Activated T-cell treated with anti-CD3 and anti-CD28 coated beads for 48 hours (primary cell): ENCODE data around the gene HSPB6.
"Not testable (repeated sequence)": the region's sequence is repeated elsewhere in the genome, so short reads cannot be mapped to it uniquely, and the experiment has no call there.

Source experiments
- DNase-seq: peaks from one replicate; pipeline ENCODE4 v3.0.0-alpha.2; 2020; ENCODE audit warnings: low read depth

The HSPB6 gene, protein sequence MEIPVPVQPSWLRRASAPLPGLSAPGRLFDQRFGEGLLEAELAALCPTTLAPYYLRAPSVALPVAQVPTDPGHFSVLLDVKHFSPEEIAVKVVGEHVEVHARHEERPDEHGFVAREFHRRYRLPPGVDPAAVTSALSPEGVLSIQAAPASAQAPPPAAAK

DNA sequence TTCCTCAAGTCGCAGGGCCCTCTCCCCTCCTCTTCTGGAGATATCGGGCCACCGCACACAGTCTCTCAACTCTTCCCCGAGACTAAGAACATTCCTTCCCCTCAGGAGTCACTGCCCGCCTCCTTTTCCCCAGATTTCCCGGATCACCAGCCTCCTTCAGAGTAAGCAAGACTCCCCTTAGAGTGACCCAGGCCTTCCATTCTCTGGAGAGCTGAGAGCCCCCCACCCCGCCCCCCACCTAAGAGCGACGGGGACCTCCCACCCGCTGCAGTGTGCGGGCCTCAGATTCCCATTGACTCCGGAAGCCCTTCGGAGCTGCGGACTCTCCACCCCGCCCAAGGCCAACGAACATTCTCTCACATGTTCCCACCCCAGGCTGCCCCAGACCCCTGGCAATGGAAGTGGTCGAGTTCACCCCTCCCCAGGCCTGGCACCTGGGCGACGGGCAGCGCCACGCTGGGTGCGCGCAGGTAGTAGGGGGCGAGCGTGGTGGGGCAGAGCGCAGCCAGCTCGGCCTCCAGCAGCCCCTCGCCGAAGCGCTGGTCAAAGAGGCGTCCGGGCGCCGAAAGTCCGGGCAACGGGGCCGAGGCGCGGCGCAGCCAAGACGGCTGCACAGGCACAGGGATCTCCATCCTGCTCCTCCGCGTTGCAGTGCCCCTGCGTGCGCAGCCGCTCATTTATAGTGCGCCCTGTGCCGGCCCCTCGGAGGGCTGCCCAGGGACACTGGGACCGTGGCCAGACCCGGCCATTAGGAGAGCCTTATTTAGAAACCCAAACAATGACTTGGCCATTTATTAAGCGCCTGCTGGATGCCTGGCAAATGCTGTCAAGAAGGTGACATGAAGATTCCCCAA, at the start of gene HSPB6:
Gene HSPB6, minus strand, starts transcription at position 653 of the 854 bp plus-strand sequence. Its CDS starts 21 bp downstream, at position 632.
- DNase-seq = no peak

DNA sequence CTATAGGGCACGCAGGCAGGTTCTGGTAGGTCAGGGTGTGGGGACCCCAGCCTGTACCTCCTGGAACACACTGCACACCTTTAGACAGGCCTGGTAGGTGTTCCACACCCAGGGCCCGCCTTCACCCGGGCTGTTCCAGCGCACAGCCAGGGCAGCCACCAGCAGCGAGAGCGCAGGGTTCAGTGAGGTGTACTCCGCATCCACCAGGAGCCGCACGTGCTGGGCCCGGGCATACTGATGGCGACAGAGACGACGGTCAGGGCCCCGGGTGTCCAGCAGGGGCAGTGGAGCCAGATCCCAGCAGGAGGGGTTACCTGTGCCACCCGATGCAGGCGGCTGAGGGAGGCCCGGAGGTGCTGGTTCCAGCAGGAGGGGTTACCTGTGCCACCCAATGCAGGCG, 49.8 kb upstream of the HSPB6 start:
- no peak for DNase-seq

DNA sequence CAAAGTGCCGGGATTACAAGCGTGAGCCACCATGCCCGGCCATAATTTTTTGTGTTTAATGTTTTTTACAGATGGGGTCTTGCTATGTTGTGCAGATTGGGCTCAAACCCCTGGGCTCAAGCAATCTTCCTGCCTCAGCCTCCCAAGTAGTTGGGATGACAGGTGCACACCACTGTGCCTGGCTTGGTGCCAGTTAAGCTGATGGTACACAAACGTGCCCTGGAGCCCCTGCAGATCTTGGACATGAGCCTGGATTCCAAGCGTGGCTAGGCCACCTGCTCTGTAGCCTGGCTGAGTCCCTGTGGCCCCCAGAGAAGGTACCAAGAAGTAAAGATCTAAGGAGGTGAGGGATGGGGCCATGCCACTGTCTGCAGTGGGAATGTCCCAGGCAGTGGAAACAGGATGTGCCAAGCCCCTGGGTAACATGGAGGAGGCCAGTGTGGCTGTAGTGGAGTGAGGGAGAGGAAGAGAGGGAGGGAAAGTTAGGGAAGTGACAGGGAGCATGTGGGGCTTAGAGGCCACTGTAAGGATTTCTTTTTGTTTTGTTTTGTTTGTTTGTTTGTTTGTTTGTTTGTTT, 48.8 kb upstream of the HSPB6 start:
- DNase-seq = no peak

DNA sequence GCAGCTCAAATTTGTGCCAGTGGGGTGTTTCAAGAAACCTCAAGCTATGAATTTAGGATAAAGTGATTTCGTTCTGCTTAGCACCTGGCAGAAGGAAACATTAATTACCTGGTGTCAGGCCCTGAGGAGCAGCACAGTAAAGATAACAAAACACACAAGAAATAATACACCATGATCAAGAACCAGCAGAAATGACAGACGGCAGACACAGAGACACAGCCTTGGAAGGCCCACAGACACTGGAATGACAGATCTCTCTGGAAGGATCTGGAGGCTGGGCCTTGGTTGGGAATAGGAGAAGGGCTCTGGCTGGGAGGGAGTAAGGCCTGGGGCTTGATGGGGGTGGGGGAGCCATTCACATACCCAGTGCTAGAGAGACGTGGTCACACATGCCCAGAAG, 45.0 kb upstream of the HSPB6 start:
- no peak for DNase-seq

DNA sequence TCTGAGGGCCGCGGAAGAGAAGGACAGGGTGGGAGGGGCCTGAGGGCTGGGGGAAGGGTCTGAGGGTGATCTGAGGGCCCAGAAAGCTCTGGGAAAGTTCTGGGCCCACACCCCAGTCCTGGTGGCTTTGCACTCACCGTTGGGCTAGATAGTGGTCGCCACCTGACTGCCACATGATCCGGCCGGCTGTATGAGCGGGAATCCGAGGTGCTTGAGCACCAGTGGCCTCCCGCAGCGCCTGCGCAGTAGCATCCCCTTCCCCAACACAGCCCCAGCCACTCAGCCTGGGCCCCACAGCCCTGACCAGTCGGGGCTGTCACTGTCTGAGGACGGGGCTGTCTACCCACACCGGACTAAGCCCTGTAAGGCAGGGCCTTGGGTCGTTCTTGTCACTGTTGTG, 40.8 kb upstream of the HSPB6 start:
- no peak for DNase-seq

DNA sequence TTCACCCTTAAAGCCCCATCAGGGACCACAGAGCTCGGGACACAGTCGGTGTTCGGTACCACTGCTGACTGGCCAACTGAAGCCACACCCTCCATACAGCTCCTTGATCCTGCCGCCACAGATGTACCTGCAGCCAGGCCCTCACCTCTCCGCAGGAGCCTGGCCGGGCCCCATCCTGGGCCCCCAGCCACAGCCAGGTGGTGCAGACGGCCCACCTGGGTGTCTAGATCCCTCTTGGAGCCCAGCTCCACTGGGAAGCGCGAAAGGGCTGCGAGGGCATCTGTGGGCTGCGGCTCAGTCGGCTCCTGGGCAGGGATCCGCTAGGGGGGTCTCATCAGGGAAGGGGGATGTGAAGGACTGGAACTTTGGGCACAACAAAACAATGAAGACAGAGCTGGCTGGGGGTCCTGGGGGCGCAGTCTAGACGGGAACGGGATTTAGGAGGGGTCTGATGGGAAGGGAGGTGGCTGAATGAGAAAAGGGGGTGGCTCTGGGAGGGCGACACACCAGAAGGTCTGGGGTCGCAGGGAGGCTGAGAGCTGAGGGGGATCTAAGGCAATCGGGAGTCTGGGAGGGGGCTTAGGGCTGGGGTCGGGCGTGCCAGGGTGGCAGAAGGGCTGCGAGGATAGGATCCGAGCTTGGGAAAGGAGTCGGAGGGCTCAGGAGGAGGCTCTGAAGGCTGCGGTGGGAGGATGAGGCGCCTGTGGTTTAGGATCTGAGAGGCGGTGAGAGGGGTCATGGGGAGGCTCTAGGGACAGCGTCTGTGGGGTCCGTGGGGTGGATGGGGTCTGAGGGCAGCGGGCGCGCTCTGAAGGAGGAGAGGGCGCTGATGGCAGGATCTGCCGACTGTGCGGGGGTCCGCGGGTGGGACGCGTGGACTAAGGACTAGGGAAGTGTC, 40.1 kb upstream of the HSPB6 start:
- DNase-seq = no peak

DNA sequence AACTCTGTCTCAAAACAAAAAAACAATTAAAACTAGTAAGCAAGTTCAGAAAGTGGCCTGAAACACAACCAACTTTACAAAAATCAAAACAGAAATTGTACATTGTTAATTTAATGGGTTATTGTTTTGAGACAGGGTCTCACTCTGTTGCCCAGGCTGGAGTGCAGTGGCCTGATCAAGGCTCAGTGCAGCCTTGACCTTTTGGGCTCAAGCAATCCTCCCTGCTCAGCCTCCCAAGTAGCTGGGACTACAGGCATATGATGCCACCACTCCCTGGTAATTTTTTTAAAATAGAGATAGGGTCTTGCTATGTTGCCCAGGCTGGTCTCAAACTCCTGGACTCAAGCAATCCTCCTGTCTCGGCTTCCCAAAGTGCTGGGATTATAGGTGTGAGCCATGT, 38.7 kb upstream of the HSPB6 start:
- DNase-seq = not testable (repeated sequence)

DNA sequence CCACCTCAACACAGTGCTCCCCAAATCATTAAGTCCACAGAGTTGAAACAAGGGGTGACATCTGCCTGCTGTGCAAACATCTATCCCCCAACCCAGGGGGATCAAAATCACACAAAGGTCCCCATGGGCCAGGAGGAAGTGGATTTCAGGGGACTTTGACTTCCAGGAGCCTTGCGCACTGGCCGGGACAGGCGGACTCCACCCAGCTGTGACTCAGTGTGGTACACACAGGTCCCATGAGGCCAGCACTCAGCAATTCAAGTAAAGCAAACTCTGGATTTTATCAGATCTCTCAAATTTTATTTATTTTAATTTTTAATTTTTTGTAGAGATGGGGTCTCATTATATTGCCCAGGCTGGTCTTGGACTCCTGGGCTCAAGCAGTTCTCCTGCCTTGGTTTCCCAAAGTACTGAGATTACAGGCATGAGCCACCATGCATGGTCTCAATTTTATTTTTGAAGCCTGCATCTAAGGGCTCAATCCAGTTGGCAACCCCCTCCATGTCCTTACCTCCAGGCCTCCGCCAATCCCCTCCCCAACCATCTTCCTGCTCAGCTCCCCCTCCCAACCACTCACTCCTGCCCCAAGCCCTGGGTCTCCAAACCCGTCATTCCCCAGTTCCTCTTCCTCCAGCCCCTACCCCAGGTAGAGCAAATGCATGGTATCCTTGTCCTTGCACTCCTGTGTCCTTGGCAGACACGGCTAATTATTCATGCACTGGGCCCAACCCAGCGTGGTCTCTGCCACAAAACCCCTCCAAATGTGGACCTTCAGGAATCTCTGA, 36.7 kb upstream of the HSPB6 start:
- no peak for DNase-seq

DNA sequence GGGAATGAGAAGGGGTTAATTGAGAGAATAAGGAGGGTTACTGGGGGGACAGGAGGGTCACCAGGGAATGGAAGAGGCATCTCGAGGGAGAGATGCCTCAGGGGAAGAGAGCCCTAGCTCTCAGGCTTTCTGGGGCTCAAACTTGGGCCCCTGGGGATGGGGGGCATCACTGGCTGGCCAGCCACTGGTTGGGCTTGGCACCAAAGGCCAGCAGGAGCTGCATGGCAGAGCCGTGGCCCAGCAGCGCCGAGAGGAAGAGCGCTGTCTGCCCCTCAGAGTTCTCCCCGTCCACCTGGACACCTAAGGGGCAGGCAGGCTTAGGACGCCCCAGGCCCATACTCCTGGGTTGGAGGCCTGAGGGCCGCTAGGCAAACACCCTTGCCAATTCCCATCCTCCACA, 36.1 kb upstream of the HSPB6 start:
- DNase-seq = no peak

DNA sequence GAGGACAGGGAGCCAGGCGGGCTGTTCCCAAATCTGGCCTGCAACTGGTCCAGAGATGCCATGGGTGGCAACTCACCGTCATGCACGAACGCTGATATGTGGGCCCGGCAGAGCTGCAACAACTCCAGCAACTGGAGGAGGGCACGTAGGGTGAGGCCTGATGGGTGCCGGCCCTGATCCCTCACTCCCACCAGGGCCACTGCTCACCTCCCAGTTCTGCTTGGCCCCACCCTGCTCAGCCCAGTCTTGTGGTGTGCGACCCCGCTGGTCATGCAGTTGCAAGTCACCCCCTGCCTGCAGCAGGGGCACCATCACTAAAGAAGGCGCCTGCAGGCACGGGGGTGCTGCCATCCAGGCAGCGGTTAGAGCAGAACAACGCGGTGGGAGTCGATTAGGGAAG, 35.5 kb upstream of the HSPB6 start:
- DNase-seq = no peak

DNA sequence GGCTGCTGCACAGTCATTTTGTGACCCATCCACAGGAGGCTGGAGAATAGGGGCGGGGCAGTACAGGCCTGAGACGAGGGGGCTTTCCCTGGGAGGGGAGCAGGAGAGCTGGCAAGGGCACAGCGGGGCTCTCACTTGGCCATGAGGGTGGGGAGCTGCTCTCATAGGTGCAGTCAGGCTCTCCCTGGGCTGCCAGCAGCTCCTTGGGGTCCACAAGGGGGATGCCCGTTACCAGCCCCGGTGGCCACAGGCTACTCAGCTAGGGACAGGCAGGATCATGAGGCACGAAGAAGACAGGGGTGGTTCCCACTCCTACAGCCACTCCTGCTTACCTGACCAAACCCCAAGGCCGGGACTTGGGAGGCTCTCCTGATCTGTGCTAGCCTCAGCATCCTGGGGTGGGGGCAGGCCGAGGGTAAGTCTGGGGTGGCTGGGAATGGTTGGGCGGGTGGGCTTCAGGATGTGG, 35.0 kb upstream of the HSPB6 start:
- no peak for DNase-seq

DNA sequence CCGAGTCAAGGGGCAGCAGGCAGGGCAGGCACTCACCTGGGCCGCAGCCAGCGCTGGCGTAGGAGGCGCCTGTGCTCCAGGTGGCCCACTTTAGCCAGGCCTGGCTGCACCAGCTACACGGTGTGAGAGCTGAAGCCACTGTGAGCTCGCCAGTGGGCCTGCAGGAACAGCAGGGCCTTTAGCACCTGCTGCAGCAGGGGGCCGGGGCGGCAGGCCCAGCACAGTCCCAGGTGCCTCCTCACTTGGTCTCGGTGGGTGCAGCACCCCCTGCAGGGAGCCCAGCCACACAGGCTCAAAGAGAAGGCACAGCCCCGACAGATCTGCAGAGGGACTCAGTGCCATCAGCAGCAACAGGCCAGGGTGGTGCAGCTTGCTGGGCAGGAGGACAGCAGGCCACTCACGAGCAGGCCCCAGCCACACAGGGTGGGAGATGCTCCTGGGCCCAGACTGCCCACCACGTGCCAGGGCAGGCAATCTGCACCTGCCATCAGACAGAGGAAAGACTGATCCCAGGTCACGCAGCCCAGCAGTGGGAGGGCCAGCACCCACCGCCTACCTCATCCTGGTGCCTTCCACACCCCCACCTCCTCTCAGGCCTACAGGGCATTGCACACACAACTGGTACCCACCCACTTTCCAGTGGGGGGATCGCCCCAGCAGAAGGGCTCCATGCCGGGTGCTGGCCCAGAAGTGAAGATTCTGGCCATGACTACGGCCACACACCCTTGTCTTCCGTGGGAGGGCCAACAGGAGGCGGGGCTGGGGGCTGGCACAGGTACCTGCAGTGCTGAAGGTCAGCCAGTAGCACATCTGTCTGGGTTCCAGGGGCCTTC, 34.4 kb upstream of the HSPB6 start:
- DNase-seq = no peak

DNA sequence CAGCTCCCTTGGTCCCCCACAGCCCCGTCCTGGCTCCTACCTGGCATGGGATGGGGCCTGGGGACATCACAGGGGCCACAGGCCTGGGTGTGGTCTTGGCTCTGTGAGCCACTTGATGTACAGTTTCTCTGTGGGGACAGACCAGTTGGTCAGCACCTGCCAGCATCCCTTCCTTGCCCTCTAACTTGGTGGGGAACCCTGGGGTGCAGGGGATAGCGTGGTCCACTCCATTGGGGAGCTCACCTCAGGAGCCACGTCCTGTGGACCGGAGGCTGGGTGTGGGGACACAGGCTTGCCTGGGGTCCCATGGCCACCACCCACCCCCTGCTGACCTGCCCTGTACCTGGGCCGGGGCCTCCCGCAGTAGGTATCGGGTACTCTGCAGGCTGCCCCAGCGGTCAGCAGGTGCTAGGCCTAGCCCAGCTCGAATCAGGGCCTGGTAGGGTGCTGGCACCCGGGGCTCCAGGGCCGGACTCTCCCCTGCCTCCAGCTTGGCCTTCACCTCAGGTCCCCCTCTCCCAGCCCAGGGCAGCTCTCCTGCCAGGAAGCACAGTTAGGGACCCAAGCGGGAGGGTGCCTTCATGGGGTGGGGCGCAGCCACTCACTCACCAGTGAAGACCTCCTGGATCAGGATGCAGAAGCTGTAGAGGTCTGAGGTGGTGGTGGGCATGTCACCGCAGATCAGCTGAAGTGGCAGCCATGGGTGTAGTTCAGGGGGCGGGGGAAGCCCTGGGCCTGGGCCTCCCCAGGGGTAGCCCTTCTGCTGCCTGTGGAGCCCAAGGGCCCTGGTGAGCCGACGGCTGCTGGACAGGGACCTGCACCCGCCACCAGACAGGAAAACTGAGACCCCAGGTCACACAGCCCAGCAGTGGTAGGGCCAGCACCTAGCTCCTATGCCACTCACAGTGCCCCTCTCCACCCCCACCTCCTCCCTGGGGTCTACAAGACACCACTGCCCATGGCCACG, 33.4 kb upstream of the HSPB6 start:
- no peak for DNase-seq

DNA sequence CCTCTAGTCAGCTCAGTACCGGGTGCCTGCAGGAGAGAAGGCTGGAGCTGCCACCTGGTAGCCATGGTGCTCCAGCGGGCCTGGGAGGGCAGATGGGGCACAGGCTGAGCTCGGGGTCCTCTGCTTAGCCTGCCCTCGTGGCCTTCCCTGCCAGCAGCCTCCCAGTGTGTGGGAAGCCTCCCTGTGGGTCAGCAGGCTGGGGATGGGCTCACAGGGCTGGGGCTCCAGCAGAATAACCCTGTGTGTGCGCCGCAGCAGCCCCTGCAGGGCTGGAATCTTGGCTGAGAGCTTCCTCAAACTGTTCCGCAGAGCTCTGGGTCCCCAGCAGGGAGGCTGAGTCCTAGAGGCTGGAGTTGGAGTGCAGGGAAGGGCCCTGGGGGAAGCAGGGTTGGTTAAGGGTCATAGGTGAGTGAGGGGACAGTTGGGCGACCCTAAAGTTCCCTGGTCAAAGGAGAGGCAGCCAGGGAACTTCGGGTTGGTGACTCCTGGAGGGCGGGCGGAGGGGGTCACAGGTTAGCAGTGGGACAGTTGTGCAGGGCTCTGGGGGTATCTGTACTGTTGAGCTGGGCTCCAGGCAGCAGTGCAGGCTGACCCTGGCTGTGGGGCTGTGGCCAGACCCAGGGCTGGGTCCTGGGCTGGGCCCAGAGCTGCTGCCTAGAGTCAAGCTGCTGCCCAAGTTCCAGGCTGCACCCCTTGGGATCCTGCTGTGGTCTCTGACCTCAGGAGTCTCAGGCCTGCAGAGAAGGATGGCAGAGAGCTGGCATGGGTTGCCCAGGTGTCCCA, 32.6 kb upstream of the HSPB6 start:
- DNase-seq = no peak

DNA sequence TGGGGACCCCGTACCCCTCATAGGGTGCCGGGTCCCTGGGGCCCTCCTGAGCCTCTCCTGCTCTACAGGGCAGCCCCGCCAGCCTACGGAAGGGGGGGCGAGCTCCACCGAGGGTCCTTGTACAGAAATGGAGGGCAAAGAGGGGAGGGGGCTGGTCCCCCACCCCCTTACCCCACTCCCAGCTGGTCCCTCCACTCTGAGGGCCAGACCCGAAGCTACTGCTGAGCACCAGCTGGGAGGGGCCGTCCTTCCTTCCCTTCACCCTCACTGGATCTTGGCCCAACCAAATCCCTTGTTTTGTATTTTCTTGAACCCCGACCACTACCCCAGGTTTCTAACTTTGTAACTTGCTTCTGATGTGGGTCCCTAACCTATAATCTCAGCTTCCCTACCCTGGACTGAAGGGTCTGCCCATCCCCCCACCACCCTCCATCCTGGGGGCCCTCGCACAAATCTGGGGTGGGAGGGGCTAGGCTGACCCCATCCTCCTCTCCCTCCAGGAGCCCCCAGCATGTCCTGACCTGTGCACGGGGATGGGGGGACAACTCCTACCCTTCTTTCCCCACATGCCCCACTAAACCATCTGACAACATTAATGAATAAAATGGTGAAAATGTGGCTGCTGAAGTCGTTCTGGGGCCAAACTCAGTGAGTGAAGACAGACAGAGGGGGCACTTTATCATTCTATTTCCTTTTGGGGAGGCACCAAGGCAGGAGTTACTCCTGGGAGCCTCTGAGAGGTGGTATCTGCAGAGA, 31.6 kb upstream of the HSPB6 start:
- no peak for DNase-seq

DNA sequence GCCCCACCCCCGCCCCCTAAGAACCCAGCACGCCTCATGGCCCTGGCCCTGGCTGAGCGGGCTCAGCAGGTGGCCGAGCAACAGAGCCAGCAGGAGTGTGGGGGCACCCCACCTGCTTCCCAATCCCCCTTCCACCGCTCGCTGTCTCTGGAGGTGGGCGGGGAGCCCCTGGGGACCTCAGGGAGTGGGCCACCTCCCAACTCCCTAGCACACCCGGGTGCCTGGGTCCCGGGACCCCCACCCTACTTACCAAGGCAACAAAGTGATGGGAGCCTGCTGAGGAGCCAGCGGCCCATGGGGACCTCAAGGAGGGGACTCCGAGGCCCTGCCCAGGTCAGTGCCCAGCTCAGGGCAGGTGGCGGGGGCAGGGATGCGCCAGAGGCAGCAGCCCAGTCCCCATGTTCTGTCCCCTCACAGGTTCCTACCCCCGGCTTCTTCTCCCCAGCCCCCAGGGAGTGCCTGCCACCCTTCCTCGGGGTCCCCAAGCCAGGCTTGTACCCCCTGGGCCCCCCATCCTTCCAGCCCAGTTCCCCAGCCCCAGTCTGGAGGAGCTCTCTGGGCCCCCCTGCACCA, 30.5 kb upstream of the HSPB6 start:
- DNase-seq = no peak
